SU-DHL-6 (cell line): ENCODE data around the gene PDZD7.

ENCODE experiments used
- H2AFZ ChIP-seq: fragments of 200-600 bp; sonication (generic); 2 replicates; pipeline ENCODE4 v1.6.1; 2014; ENCODE audit warnings: low read depth, mild to moderate bottlenecking, moderate library complexity, mixed read lengths, antibody characterized with exemption, low read length; ENCODE audit not compliant: severe bottlenecking
- H3F3A ChIP-seq: fragments of 200-600 bp; shearing (Covaris generic); 2 replicates; pipeline ENCODE4 v1.6.0; 2016; ENCODE audit warnings: antibody characterized with exemption, mild to moderate bottlenecking; ENCODE audit not compliant: insufficient read depth
- H3K27ac ChIP-seq: fragments of 200-600 bp; sonication (generic); 2 replicates; pipeline ENCODE4 v1.5.1; 2016; ENCODE audit warnings: low read depth, mild to moderate bottlenecking, low read length, moderate library complexity, mixed read lengths
- H3K27me3 ChIP-seq: fragments of 200-600 bp; sonication (generic), shearing (Covaris generic); 2 replicates; pipeline ENCODE4 v1.6.0; 2014; ENCODE audit warnings: mild to moderate bottlenecking, low read length
- H3K36me3 ChIP-seq: fragments of 200-600 bp; sonication (generic); 2 replicates; pipeline ENCODE4 v1.6.1; 2014; ENCODE audit warnings: mild to moderate bottlenecking, low read length, mixed read lengths
- H3K4me2 ChIP-seq: fragments of 300-600, 200-600 bp; shearing (Covaris generic), sonication (generic); 2 replicates; pipeline ENCODE4 v1.6.0; 2014; ENCODE audit warnings: low read length, low read depth, mild to moderate bottlenecking; ENCODE audit not compliant: poor library complexity, severe bottlenecking
- H3K4me3 ChIP-seq: fragments of 200-600 bp; sonication (generic); 2 replicates; pipeline ENCODE4 v1.5.1; 2014; ENCODE audit warnings: antibody characterized with exemption, low read length, mild to moderate bottlenecking, mixed read lengths; ENCODE audit not compliant: insufficient read depth, poor library complexity, severe bottlenecking
- H3K79me2 ChIP-seq: fragments of 200-600 bp; sonication (generic); 2 replicates; pipeline ENCODE4 v1.6.1; 2014; ENCODE audit warnings: mild to moderate bottlenecking, low read length, moderate library complexity; ENCODE audit not compliant: insufficient read depth
- H3K9ac ChIP-seq: fragments of 200-600 bp; sonication (generic); 2 replicates; pipeline ENCODE4 v1.7.0; 2014; ENCODE audit warnings: mild to moderate bottlenecking, low read length
- H3K9me2 ChIP-seq: fragments of 200-600 bp; sonication (generic); replicated peaks from 2 replicates; pipeline ENCODE4 v1.6.1; 2014; ENCODE audit warnings: low read length; ENCODE audit not compliant: insufficient read depth
- H3K9me3 ChIP-seq: fragments of 200-600 bp; sonication (generic); 2 replicates; pipeline ENCODE4 v1.6.1; 2014; ENCODE audit warnings: low read length, mixed read lengths; ENCODE audit not compliant: insufficient read depth
- H4K20me1 ChIP-seq: fragments of 200-600 bp; sonication (generic); 2 replicates; pipeline ENCODE4 v1.6.1; 2014; ENCODE audit warnings: low read depth, mild to moderate bottlenecking, antibody characterized with exemption, low read length, moderate library complexity, mixed read lengths
- CTCF ChIP-seq: fragments of 200-600 bp; sonication (generic); IDR thresholded peaks from one replicate; pipeline ENCODE4 v1.5.1; 2017; ENCODE audit warnings: antibody characterized with exemption, mild to moderate bottlenecking, low read length, moderate library complexity; ENCODE audit not compliant: insufficient read depth, poor library complexity, severe bottlenecking
- EZH2phosphoT487 ChIP-seq: fragments of 200-600 bp; sonication (generic), shearing (Covaris generic); conservative IDR thresholded peaks from 2 replicates; pipeline ENCODE4 v1.6.1; 2018; ENCODE audit warnings: mild to moderate bottlenecking, antibody characterized with exemption, low read length, moderate library complexity, mixed read lengths

Gene PDZD7

GRCh38 chr10:101000915-101001658 is 29.8 kb downstream of the PDZD7 start:
- H3K4me2 ChIP-seq = no peak overlapping the region
- H3K9me3 ChIP-seq = no peaks in the 10 kb centered on the region
- no peaks in the 10 kb centered on the region for H3K79me2 ChIP-seq
- peaks cover 17% of the 10 kb centered on the region for H3F3A ChIP-seq
- no peaks in the 10 kb centered on the region for H4K20me1 ChIP-seq
- H3K9ac ChIP-seq = no peak overlapping the region
- no peak overlapping the region for H2AFZ ChIP-seq
- no peaks in the 10 kb centered on the region for H3K9me2 ChIP-seq
- TF ChIP-seq CTCF (no peak), EZH2phosphoT487 (no peak)
- no peaks in the 10 kb centered on the region for H3K27me3 ChIP-seq
- no peak overlapping the region for H3K4me3 ChIP-seq
- no peak overlapping the region for H3K27ac ChIP-seq
- no peaks in the 10 kb centered on the region for H3K36me3 ChIP-seq

- Histone ChIP-seq H4K20me1 (no peaks in the 10 kb centered on the region), H3K4me3 (no peak overlapping the region), H3K79me2 (no peaks in the 10 kb centered on the region), H2AFZ (no peak overlapping the region), H3F3A (peaks cover 25% of the 10 kb centered on the region), H3K27me3 (no peaks in the 10 kb centered on the region), H3K9ac (no peak overlapping the region), H3K9me2 (no peaks in the 10 kb centered on the region), H3K9me3 (no peaks in the 10 kb centered on the region), H3K4me2 (no peak overlapping the region), H3K36me3 (no peaks in the 10 kb centered on the region), H3K27ac (no peak overlapping the region)
- TF ChIP-seq CTCF (no peak), EZH2phosphoT487 (no peak)
These were observed 30.6 kb downstream of the PDZD7 start for GRCh38 chr10:101000127-101000914.

- H3K9me3 ChIP-seq = no peaks in the 10 kb centered on the region
- peak within 1 kb of the TSS; percentile 46 for H2AFZ ChIP-seq
- H3K9me2 ChIP-seq = no peaks in the 10 kb centered on the region
- no peaks in the 10 kb centered on the region for H3K36me3 ChIP-seq
- no peaks in the 10 kb centered on the region for H4K20me1 ChIP-seq
- H3K27me3 ChIP-seq = no peaks in the 10 kb centered on the region
- peak within 1 kb of the TSS; percentile 86 for H3K4me2 ChIP-seq
- H3K9ac ChIP-seq = peak within 1 kb of the TSS; percentile 71
- H3F3A ChIP-seq = peaks cover 31% of the 10 kb centered on the region
- H3K79me2 ChIP-seq = no peaks in the 10 kb centered on the region
- TF ChIP-seq CTCF = no peak
- no peak for TF ChIP-seq EZH2phosphoT487
- peak within 1 kb of the TSS; percentile 79 for H3K4me3 ChIP-seq
- H3K27ac ChIP-seq = peak within 1 kb of the TSS; percentile 75
These were observed 31.2 kb downstream of the PDZD7 start, which contains the start of gene LZTS2 for GRCh38 chr10:100999742-101000126. TSS of gene LZTS2 (plus strand) at chr10:100999808. CDS start at chr10:101002539, 2,731 bp downstream.
